Measurements from ENCODE around the gene NAGS. TPM values are rescaled to one million over a fixed set of nuclear protein-coding genes. Genes with fewer than 3 reads are reported as not detected.
"Not testable (repeated sequence)": the region's sequence is repeated elsewhere in the genome, so short reads cannot be mapped to it uniquely, and the experiment has no call there.

Gene NAGS
- total and polyA plus RNA-seq, 5 donors: 1.2 to 4.0 (median 1.8) TPM

- no peak overlapping the region for H3K27ac ChIP-seq (ENCODE audit: low read length)
- ATAC-seq (no peak), DNase-seq (no peak)
- H3K4me3 ChIP-seq (ENCODE audit: low read length): no peak overlapping the region
- intact Hi-C loops (cut with DNase I): loop anchor here in 1 of 4 donors (5.0 kb wide), 1 partner anchor 34 kb away; no protein-coding TSS in a partner anchor
- peaks cover 3% of the 10 kb centered on the region for H3K4me1 ChIP-seq (ENCODE audit: control insufficient read depth, insufficient read depth, low read length)
- no peaks in the 10 kb centered on the region for H3K9me3 ChIP-seq (ENCODE audit: control insufficient read depth, low read length)
- no peaks in the 10 kb centered on the region for H3K27me3 ChIP-seq (ENCODE audit: control insufficient read depth, insufficient read depth)
- 67% methylated on average over 6 of the region's 6 CpGs for WGBS
Observed at GRCh38 chr17:44008205-44008909, 3.9 kb downstream of the NAGS start.

GRCh38 chr17:44010966-44011647, 6.7 kb downstream of the NAGS start:
- no peak for DNase-seq
- 57% methylated on average over 4 of the region's 4 CpGs for WGBS
- intact Hi-C loops (cut with DNase I): loop anchor here in 1 of 4 donors (10.0 kb wide), 1 partner anchor 104 kb away; no protein-coding TSS in a partner anchor
- no peaks in the 10 kb centered on the region for H3K27me3 ChIP-seq (ENCODE audit: control insufficient read depth, insufficient read depth)
- H3K4me3 ChIP-seq (ENCODE audit: low read length): no peak overlapping the region
- no peak overlapping the region for H3K27ac ChIP-seq (ENCODE audit: low read length)
- peaks cover 5% of the 10 kb centered on the region for H3K4me1 ChIP-seq (ENCODE audit: control insufficient read depth, insufficient read depth, low read length)
- no peaks in the 10 kb centered on the region for H3K9me3 ChIP-seq (ENCODE audit: control insufficient read depth, low read length)
- no peak for ATAC-seq

GRCh38 chr17:44011876-44012275, 7.5 kb downstream of the NAGS start:
- H3K4me3 ChIP-seq (ENCODE audit: low read length): no peak overlapping the region
- H3K27ac ChIP-seq (ENCODE audit: low read length): no peak overlapping the region
- intact Hi-C loops (cut with DNase I): loop anchor here in 1 of 4 donors (10.0 kb wide), 1 partner anchor 103 kb away; no protein-coding TSS in a partner anchor
- DNase-seq: no peak
- 86% methylated on average over 9 of the region's 9 CpGs for WGBS
- H3K4me1 ChIP-seq (ENCODE audit: control insufficient read depth, insufficient read depth, low read length): peaks cover 2% of the 10 kb centered on the region
- no peaks in the 10 kb centered on the region for H3K9me3 ChIP-seq (ENCODE audit: control insufficient read depth, low read length)
- no peaks in the 10 kb centered on the region for H3K27me3 ChIP-seq (ENCODE audit: control insufficient read depth, insufficient read depth)
- ATAC-seq: no peak

- Histone ChIP-seq H3K9me3 (ENCODE audit: control insufficient read depth, low read length) (no peaks in the 10 kb centered on the region), H3K27ac (ENCODE audit: low read length) (no peak overlapping the region), H3K27me3 (ENCODE audit: control insufficient read depth, insufficient read depth) (no peaks in the 10 kb centered on the region), H3K4me3 (ENCODE audit: low read length) (no peak overlapping the region), H3K4me1 (ENCODE audit: control insufficient read depth, insufficient read depth, low read length) (peaks cover 2% of the 10 kb centered on the region)
- ATAC-seq: peak in 1 of 2 donors; percentile 17
- peak in 1 of 3 donors; percentile 67 for DNase-seq
- intact Hi-C loops (cut with DNase I): loop anchor here in 1 of 4 donors (10.0 kb wide), 1 partner anchor 102 kb away; no protein-coding TSS in a partner anchor
- 49% methylated on average over 3 of the region's 3 CpGs for WGBS
Observed at GRCh38 chr17:44012391-44012790, 8.0 kb downstream of the NAGS start.

- Histone ChIP-seq H3K4me3 (ENCODE audit: low read length) (no peak overlapping the region), H3K9me3 (ENCODE audit: control insufficient read depth, low read length) (no peaks in the 10 kb centered on the region), H3K4me1 (ENCODE audit: control insufficient read depth, insufficient read depth, low read length) (peaks cover 2% of the 10 kb centered on the region), H3K27ac (ENCODE audit: low read length) (no peak overlapping the region), H3K27me3 (ENCODE audit: control insufficient read depth, insufficient read depth) (no peaks in the 10 kb centered on the region)
- no peak for ATAC-seq
- 95% methylated on average over 14 of the region's 14 CpGs for WGBS
- no peak for DNase-seq
- intact Hi-C loops (cut with DNase I): loop anchor here in 1 of 4 donors (10.0 kb wide), 1 partner anchor 102 kb away; no protein-coding TSS in a partner anchor
Observed at GRCh38 chr17:44012874-44013273, 8.5 kb downstream of the NAGS start.

GRCh38 chr17:44014133-44014436, 9.7 kb downstream of the NAGS start:
- no peaks in the 10 kb centered on the region for H3K9me3 ChIP-seq (ENCODE audit: control insufficient read depth, low read length)
- H3K4me3 ChIP-seq (ENCODE audit: low read length): peak overlapping the region; percentile 88
- H3K4me1 ChIP-seq (ENCODE audit: control insufficient read depth, insufficient read depth, low read length): peaks cover 2% of the 10 kb centered on the region
- DNase-seq: no peak
- peak overlapping the region; percentile 68 for H3K27ac ChIP-seq (ENCODE audit: low read length)
- ATAC-seq: peak in 1 of 2 donors; percentile 12
- 10% methylated on average over 12 of the region's 12 CpGs for WGBS
- intact Hi-C loops (cut with DNase I): loop anchor here in 1 of 4 donors (10.0 kb wide), 1 partner anchor 101 kb away; no protein-coding TSS in a partner anchor
- no peaks in the 10 kb centered on the region for H3K27me3 ChIP-seq (ENCODE audit: control insufficient read depth, insufficient read depth)

GRCh38 chr17:44014437-44015172, 10.2 kb downstream of the NAGS start, which contains the start of gene TMEM101:
Gene TMEM101, minus strand, starts transcription at chr17:44014963. Its CDS starts 11 bp downstream, at chr17:44014952.
- H3K4me1 ChIP-seq (ENCODE audit: control insufficient read depth, insufficient read depth, low read length): peaks cover 2% of the 10 kb centered on the region
- H3K9me3 ChIP-seq (ENCODE audit: control insufficient read depth, low read length): no peaks in the 10 kb centered on the region
- H3K4me3 ChIP-seq (ENCODE audit: low read length): peak within 1 kb of the TSS; percentile 88
- ATAC-seq (peak; percentile 93), DNase-seq (peak; percentile 90 to 96 (median 95))
- H3K27ac ChIP-seq (ENCODE audit: low read length): peak within 1 kb of the TSS; percentile 68
- intact Hi-C loops (cut with DNase I): loop anchor here in 1 of 4 donors (10.0 kb wide), 1 partner anchor 100 kb away; no protein-coding TSS in a partner anchor
- under 1% methylated on average over 43 of the region's 43 CpGs for WGBS
- no peaks in the 10 kb centered on the region for H3K27me3 ChIP-seq (ENCODE audit: control insufficient read depth, insufficient read depth)

GRCh38 chr17:44021227-44021626, 16.8 kb downstream of the NAGS start:
- ATAC-seq; H3K27me3 ChIP-seq (ENCODE audit: control insufficient read depth, insufficient read depth); H3K4me3 ChIP-seq (ENCODE audit: low read length); DNase-seq; H3K4me1 ChIP-seq (ENCODE audit: control insufficient read depth, insufficient read depth, low read length); H3K9me3 ChIP-seq (ENCODE audit: control insufficient read depth, low read length); intact Hi-C loops (cut with DNase I); H3K27ac ChIP-seq (ENCODE audit: low read length): not testable (repeated sequence)
- 93% methylated on average over 7 of the region's 7 CpGs for WGBS

GRCh38 chr17:44022246-44022645, 17.8 kb downstream of the NAGS start:
- intact Hi-C loops (cut with DNase I): no loop called here
- H3K4me1 ChIP-seq (ENCODE audit: control insufficient read depth, insufficient read depth, low read length): no peaks in the 10 kb centered on the region
- H3K27me3 ChIP-seq (ENCODE audit: control insufficient read depth, insufficient read depth): no peaks in the 10 kb centered on the region
- ATAC-seq (no peak), DNase-seq (no peak)
- H3K4me3 ChIP-seq (ENCODE audit: low read length): no peak overlapping the region
- H3K27ac ChIP-seq (ENCODE audit: low read length): no peak overlapping the region
- 91% methylated on average over 2 of the region's 2 CpGs for WGBS
- H3K9me3 ChIP-seq (ENCODE audit: control insufficient read depth, low read length): no peaks in the 10 kb centered on the region

GRCh38 chr17:44023545-44024270, 19.3 kb downstream of the NAGS start:
- peak; percentile 15 to 36 for ATAC-seq
- DNase-seq: no peak
- Histone ChIP-seq H3K27ac (ENCODE audit: low read length) (no peak overlapping the region), H3K4me1 (ENCODE audit: control insufficient read depth, insufficient read depth, low read length) (no peaks in the 10 kb centered on the region), H3K4me3 (ENCODE audit: low read length) (no peak overlapping the region), H3K9me3 (ENCODE audit: control insufficient read depth, low read length) (no peaks in the 10 kb centered on the region), H3K27me3 (ENCODE audit: control insufficient read depth, insufficient read depth) (no peaks in the 10 kb centered on the region)
- intact Hi-C loops (cut with DNase I): no loop called here
- WGBS: 90% methylated on average over 22 of the region's 22 CpGs

Measured in right cardiac atrium (tissue), 5 donors.